HepG2 (cell line): ENCODE data around the gene MRPS31. TPM values are rescaled to one million over a fixed set of nuclear protein-coding genes. Genes with fewer than 3 reads are reported as not detected.
A peak's percentile ranks its signal among the peaks of the same experiment; 100 is the strongest.

Experiments used
- CENPX ChIP-seq: sonication (generic); formaldehyde crosslinking; IDR thresholded peaks from 2 replicates; pipeline ENCODE4 v1.9.0; 2021; ENCODE audit warnings: mild to moderate bottlenecking, missing genetic modification reagents, moderate library complexity
- FOSL2 ChIP-seq: sonication (generic); formaldehyde crosslinking; IDR thresholded peaks from 2 replicates; pipeline ENCODE4 v1.4.0; 2020; ENCODE audit warnings: missing genetic modification reagents
- HOXA7 ChIP-seq: sonication (generic); formaldehyde crosslinking; IDR thresholded peaks from 2 replicates; pipeline ENCODE4 v1.8.1; 2022; ENCODE audit warnings: mild to moderate bottlenecking, missing genetic modification reagents, moderate library complexity
- IKZF1 ChIP-seq: fragments of 450-650 bp; IDR thresholded peaks from 2 replicates; pipeline ENCODE4 v1.7.1; 2016
- SATB2 ChIP-seq: sonication (generic); formaldehyde crosslinking; IDR thresholded peaks from 2 replicates; pipeline ENCODE4 v1.5.0; 2020; ENCODE audit warnings: missing genetic modification reagents
- TSC22D2 ChIP-seq: sonication (generic); formaldehyde crosslinking; IDR thresholded peaks from 2 replicates; pipeline ENCODE4 v1.5.1; 2020; ENCODE audit warnings: missing genetic modification reagents, mild to moderate bottlenecking, borderline replicate concordance
- ZBTB1 ChIP-seq: sonication (generic); formaldehyde crosslinking; IDR thresholded peaks from 2 replicates; pipeline ENCODE4 v1.4.0; 2020; ENCODE audit warnings: missing genetic modification reagents, borderline replicate concordance
- ZBTB7B ChIP-seq: sonication (generic); formaldehyde crosslinking; IDR thresholded peaks from 2 replicates; pipeline ENCODE4 v1.4.0; 2020; ENCODE audit warnings: missing genetic modification reagents
- ZMYM2 ChIP-seq: sonication (generic); formaldehyde crosslinking; IDR thresholded peaks from 2 replicates; pipeline ENCODE4 v1.8.0; 2022; ENCODE audit warnings: mild to moderate bottlenecking, missing genetic modification reagents
- ZNF331 ChIP-seq: sonication (generic); formaldehyde crosslinking; IDR thresholded peaks from 2 replicates; pipeline ENCODE4 v1.4.0; 2020; ENCODE audit warnings: missing genetic modification reagents
- polyA plus RNA-seq, 8 experiments: library from polyadenylated mRNA; depleted of rRNA in 3 of 8; stranded (reverse) in 7 of 8; unstranded in 1 of 8; fragments of >200 nt; fragmentation: Illumina TruSeq in 4 of 8; extraction: Trizol in 4 of 8; gene quantifications; 2 replicates each; pipeline versions ENCODE4 v1.2.1 to v1.2.3, GENCODE V29; 2011 to 2016; ENCODE audit warnings: low read depth in 4 of 8, missing spikeins in 1 of 8, mixed read lengths in 1 of 8; ENCODE audit not compliant: insufficient read depth in 1 of 8
- total RNA-seq, 5 experiments: library from RNA; depleted of rRNA; stranded (reverse); fragments of >200 nt; fragmentation: Illumina TruSeq; extraction: Trizol; gene quantifications; 2 replicates each; pipeline ENCODE4 v1.2.3, GENCODE V29; 2016; ENCODE audit warnings: low read depth in 1 of 5
- TF ChIP-seq, protein P1 (sequence below): sonication (generic); formaldehyde crosslinking; IDR thresholded peaks from 2 replicates; pipeline ENCODE4 v1.5.1; 2020; ENCODE audit warnings: missing genetic modification reagents, mild to moderate bottlenecking, borderline replicate concordance
- TF ChIP-seq, protein P2 (sequence below): sonication (generic); formaldehyde crosslinking; conservative IDR thresholded peaks from 2 replicates; pipeline ENCODE4 v1.4.0; 2020; ENCODE audit warnings: missing genetic modification reagents
- TF ChIP-seq, protein P3 (sequence below): IDR thresholded peaks from 2 replicates; pipeline ENCODE4 v1.4.0; 2020; ENCODE audit warnings: mild to moderate bottlenecking, missing genetic modification reagents
- TF ChIP-seq, protein P4 (sequence below): sonication (generic); formaldehyde crosslinking; conservative IDR thresholded peaks from 2 replicates; pipeline ENCODE4 v1.8.0; 2022; ENCODE audit warnings: missing genetic modification reagents
- TF ChIP-seq, protein P5 (sequence below): sonication (generic); formaldehyde crosslinking; IDR thresholded peaks from 2 replicates; pipeline ENCODE4 v1.5.1; 2020; ENCODE audit warnings: mild to moderate bottlenecking, moderate library complexity, missing genetic modification reagents
- TF ChIP-seq, protein P6 (sequence below): sonication (generic); formaldehyde crosslinking; IDR thresholded peaks from 2 replicates; pipeline ENCODE4 v1.4.0; 2020; ENCODE audit warnings: missing genetic modification reagents

Gene MRPS31
- total and polyA plus RNA-seq, 2 of the 13 experiments (the other 11 are each of a cell fraction or from before 2014, with no cell fraction given), result 23.7 to 34.1 TPM

DNA sequence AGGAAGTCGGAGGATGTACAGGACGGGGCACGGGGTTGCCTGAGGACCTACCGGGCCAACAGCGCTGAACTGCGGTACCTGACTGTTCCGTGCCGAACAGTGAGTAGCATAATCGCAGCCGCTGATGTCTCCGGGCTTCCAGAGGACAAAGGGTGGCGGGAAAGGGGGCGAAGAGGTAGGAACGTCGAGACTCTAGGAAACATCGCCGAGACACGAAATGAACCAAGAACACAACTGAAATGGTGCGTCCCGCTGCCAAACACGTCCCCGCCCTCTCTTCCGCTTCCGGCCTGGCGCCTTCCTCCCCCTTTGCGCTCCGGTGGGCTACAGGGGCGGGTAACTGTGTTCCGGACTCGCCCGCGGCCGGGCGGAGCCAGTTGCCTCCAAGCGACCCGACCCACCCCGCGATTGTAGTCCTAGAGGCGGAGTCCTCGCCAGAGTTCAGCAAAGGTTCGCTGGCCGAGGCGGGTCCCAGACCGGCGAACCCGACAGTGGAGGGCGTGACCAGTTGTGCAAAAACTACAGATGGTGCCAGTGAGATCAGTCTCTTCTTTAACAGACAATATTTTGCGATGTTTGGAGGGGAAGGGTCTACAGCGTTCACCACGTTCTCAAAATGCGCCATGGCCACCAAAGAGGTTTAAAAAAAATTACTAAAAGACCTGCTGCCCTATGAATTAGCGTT is at the start of gene MRPS31 (continued):
- TF ChIP-seq IKZF1, result no peak
- peak; percentile 81; the same call in 1 of the 2 replicates for TF ChIP-seq TSC22D2
- TF ChIP-seq, protein P1, sequence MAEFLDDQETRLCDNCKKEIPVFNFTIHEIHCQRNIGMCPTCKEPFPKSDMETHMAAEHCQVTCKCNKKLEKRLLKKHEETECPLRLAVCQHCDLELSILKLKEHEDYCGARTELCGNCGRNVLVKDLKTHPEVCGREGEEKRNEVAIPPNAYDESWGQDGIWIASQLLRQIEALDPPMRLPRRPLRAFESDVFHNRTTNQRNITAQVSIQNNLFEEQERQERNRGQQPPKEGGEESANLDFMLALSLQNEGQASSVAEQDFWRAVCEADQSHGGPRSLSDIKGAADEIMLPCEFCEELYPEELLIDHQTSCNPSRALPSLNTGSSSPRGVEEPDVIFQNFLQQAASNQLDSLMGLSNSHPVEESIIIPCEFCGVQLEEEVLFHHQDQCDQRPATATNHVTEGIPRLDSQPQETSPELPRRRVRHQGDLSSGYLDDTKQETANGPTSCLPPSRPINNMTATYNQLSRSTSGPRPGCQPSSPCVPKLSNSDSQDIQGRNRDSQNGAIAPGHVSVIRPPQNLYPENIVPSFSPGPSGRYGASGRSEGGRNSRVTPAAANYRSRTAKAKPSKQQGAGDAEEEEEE (CRISPR knock-in tag), result no peak
- TF ChIP-seq, protein P2, sequence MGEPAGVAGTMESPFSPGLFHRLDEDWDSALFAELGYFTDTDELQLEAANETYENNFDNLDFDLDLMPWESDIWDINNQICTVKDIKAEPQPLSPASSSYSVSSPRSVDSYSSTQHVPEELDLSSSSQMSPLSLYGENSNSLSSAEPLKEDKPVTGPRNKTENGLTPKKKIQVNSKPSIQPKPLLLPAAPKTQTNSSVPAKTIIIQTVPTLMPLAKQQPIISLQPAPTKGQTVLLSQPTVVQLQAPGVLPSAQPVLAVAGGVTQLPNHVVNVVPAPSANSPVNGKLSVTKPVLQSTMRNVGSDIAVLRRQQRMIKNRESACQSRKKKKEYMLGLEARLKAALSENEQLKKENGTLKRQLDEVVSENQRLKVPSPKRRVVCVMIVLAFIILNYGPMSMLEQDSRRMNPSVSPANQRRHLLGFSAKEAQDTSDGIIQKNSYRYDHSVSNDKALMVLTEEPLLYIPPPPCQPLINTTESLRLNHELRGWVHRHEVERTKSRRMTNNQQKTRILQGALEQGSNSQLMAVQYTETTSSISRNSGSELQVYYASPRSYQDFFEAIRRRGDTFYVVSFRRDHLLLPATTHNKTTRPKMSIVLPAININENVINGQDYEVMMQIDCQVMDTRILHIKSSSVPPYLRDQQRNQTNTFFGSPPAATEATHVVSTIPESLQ (CRISPR knock-in tag), result no peak
- TF ChIP-seq ZBTB7B (CRISPR knock-in tag), result peak; percentile 97
- peak; percentile 73 for TF ChIP-seq FOSL2 (CRISPR knock-in tag)
- TF ChIP-seq CENPX (CRISPR knock-in tag), result no peak
- TF ChIP-seq ZBTB1, result peak; percentile 17; the same call in 1 of the 2 replicates
- TF ChIP-seq SATB2 (CRISPR knock-in tag), result no peak
- TF ChIP-seq ZNF331 (CRISPR knock-in tag), result peak; percentile 94
- no peak for TF ChIP-seq HOXA7 (CRISPR knock-in tag)
- TF ChIP-seq, protein P3, sequence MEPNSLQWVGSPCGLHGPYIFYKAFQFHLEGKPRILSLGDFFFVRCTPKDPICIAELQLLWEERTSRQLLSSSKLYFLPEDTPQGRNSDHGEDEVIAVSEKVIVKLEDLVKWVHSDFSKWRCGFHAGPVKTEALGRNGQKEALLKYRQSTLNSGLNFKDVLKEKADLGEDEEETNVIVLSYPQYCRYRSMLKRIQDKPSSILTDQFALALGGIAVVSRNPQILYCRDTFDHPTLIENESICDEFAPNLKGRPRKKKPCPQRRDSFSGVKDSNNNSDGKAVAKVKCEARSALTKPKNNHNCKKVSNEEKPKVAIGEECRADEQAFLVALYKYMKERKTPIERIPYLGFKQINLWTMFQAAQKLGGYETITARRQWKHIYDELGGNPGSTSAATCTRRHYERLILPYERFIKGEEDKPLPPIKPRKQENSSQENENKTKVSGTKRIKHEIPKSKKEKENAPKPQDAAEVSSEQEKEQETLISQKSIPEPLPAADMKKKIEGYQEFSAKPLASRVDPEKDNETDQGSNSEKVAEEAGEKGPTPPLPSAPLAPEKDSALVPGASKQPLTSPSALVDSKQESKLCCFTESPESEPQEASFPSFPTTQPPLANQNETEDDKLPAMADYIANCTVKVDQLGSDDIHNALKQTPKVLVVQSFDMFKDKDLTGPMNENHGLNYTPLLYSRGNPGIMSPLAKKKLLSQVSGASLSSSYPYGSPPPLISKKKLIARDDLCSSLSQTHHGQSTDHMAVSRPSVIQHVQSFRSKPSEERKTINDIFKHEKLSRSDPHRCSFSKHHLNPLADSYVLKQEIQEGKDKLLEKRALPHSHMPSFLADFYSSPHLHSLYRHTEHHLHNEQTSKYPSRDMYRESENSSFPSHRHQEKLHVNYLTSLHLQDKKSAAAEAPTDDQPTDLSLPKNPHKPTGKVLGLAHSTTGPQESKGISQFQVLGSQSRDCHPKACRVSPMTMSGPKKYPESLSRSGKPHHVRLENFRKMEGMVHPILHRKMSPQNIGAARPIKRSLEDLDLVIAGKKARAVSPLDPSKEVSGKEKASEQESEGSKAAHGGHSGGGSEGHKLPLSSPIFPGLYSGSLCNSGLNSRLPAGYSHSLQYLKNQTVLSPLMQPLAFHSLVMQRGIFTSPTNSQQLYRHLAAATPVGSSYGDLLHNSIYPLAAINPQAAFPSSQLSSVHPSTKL (CRISPR knock-in tag), result peak; percentile 88
- TF ChIP-seq, protein P4, sequence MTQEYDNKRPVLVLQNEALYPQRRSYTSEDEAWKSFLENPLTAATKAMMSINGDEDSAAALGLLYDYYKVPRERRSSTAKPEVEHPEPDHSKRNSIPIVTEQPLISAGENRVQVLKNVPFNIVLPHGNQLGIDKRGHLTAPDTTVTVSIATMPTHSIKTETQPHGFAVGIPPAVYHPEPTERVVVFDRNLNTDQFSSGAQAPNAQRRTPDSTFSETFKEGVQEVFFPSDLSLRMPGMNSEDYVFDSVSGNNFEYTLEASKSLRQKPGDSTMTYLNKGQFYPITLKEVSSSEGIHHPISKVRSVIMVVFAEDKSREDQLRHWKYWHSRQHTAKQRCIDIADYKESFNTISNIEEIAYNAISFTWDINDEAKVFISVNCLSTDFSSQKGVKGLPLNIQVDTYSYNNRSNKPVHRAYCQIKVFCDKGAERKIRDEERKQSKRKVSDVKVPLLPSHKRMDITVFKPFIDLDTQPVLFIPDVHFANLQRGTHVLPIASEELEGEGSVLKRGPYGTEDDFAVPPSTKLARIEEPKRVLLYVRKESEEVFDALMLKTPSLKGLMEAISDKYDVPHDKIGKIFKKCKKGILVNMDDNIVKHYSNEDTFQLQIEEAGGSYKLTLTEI (CRISPR knock-in tag), result no peak
- 0 out of 2 replicates have a peak, but pooled peaks have one; percentile 55 for TF ChIP-seq ZMYM2 (CRISPR knock-in tag)
- TF ChIP-seq, protein P5, sequence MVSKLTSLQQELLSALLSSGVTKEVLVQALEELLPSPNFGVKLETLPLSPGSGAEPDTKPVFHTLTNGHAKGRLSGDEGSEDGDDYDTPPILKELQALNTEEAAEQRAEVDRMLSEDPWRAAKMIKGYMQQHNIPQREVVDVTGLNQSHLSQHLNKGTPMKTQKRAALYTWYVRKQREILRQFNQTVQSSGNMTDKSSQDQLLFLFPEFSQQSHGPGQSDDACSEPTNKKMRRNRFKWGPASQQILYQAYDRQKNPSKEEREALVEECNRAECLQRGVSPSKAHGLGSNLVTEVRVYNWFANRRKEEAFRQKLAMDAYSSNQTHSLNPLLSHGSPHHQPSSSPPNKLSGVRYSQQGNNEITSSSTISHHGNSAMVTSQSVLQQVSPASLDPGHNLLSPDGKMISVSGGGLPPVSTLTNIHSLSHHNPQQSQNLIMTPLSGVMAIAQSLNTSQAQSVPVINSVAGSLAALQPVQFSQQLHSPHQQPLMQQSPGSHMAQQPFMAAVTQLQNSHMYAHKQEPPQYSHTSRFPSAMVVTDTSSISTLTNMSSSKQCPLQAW (CRISPR knock-in tag), result peak; percentile 94
- TF ChIP-seq, protein P6, sequence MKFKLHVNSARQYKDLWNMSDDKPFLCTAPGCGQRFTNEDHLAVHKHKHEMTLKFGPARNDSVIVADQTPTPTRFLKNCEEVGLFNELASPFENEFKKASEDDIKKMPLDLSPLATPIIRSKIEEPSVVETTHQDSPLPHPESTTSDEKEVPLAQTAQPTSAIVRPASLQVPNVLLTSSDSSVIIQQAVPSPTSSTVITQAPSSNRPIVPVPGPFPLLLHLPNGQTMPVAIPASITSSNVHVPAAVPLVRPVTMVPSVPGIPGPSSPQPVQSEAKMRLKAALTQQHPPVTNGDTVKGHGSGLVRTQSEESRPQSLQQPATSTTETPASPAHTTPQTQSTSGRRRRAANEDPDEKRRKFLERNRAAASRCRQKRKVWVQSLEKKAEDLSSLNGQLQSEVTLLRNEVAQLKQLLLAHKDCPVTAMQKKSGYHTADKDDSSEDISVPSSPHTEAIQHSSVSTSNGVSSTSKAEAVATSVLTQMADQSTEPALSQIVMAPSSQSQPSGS (CRISPR knock-in tag), result peak; percentile 92
